HepG2 (cell line): ENCODE results near the gene CISD2. TPM values are rescaled to one million over a fixed set of nuclear protein-coding genes. Genes with fewer than 3 reads are reported as not detected.
A peak's percentile ranks its signal among the peaks of the same experiment; 100 is the strongest.

Experiments used
- AGO1 ChIP-seq: fragments of 200-400 bp; formaldehyde crosslinking; IDR thresholded peaks from 2 replicates; pipeline ENCODE4 v1.6.1; 2017; ENCODE audit warnings: mild to moderate bottlenecking, low read depth, low read length, moderate library complexity; ENCODE audit not compliant: poor library complexity, severe bottlenecking
- BRD4 ChIP-seq: sonication (generic); formaldehyde crosslinking; IDR thresholded peaks from 2 replicates; pipeline ENCODE4 v1.4.0; 2020; ENCODE audit warnings: missing genetic modification reagents
- CBFB ChIP-seq: sonication (generic); formaldehyde crosslinking; IDR thresholded peaks from 2 replicates; pipeline ENCODE4 v1.4.0; 2020; ENCODE audit warnings: missing genetic modification reagents
- CHCHD3 ChIP-seq: sonication (generic); formaldehyde crosslinking; IDR thresholded peaks from 2 replicates; pipeline ENCODE4 v1.8.0; 2022; ENCODE audit warnings: mild to moderate bottlenecking, missing genetic modification reagents, moderate library complexity
- DMAP1 ChIP-seq: IDR thresholded peaks from 2 replicates; pipeline ENCODE4 v1.6.1; 2016
- FOXP1 ChIP-seq, 2 experiments: fragments of 450-650 bp in 1 of 2; IDR thresholded peaks; 2 replicates each; pipeline ENCODE4 v1.6.1; 2017 to 2018; ENCODE audit warnings: antibody characterized with exemption in 1 of 2
- HDAC1 ChIP-seq: sonication (generic); formaldehyde crosslinking; IDR thresholded peaks from 2 replicates; pipeline ENCODE4 v1.5.1; 2020; ENCODE audit warnings: mild to moderate bottlenecking, missing genetic modification reagents
- HOXD1 ChIP-seq: sonication (generic); formaldehyde crosslinking; IDR thresholded peaks from 2 replicates; pipeline ENCODE4 v1.5.0; 2020; ENCODE audit warnings: missing genetic modification reagents
- NR1H2 ChIP-seq: sonication (generic); formaldehyde crosslinking; IDR thresholded peaks from 2 replicates; pipeline ENCODE4 v1.8.1; 2022; ENCODE audit warnings: low read depth, missing genetic modification reagents, borderline replicate concordance
- NR2F1 ChIP-seq, 2 experiments: fragments of 450-650 bp in 1 of 2; formaldehyde crosslinking in 1 of 2; IDR thresholded peaks; 2 replicates each; pipeline versions ENCODE4 v1.5.0 to v1.6.1; 2016 to 2020; ENCODE audit warnings: mild to moderate bottlenecking in 1 of 2, missing compliant biosample characterization in 1 of 2, missing genetic modification reagents in 1 of 2, moderate library complexity in 1 of 2
- PHB2 ChIP-seq: fragments of 450-650 bp; IDR thresholded peaks from 2 replicates; pipeline ENCODE4 v1.6.1; 2018; ENCODE audit not compliant: partially characterized antibody
- RAD21 ChIP-seq: fragments of 450-650 bp; formaldehyde crosslinking; IDR thresholded peaks from 2 replicates; pipeline ENCODE4 v1.5.0; 2020; ENCODE audit warnings: mild to moderate bottlenecking
- RELA ChIP-seq: sonication (generic); formaldehyde crosslinking; IDR thresholded peaks from 2 replicates; pipeline ENCODE4 v1.4.0; 2020; ENCODE audit warnings: missing genetic modification reagents
- RFX5 ChIP-seq: IDR thresholded peaks from 2 replicates; pipeline ENCODE4 v1.6.1; 2011; ENCODE audit warnings: low read depth, low read length, improper control_type of control experiment
- SAP130 ChIP-seq: IDR thresholded peaks from 2 replicates; pipeline ENCODE4 v1.6.1; 2016; ENCODE audit warnings: low read depth
- SOX6 ChIP-seq, 2 experiments: fragments of 450-650 bp in 1 of 2; sonication (generic) in 1 of 2; formaldehyde crosslinking in 1 of 2; IDR thresholded peaks; 2 replicates each; pipeline versions ENCODE4 v1.4.0 to v1.6.1; 2017 to 2020; ENCODE audit warnings: antibody characterized with exemption in 1 of 2, mild to moderate bottlenecking in 1 of 2, missing genetic modification reagents in 1 of 2
- TMF1 ChIP-seq: sonication (generic); formaldehyde crosslinking; IDR thresholded peaks from 2 replicates; pipeline ENCODE4 v1.8.1; 2022; ENCODE audit warnings: low read depth, missing genetic modification reagents
- TP53 ChIP-seq: sonication (generic); formaldehyde crosslinking; conservative IDR thresholded peaks from 2 replicates; pipeline ENCODE4 v1.4.0; 2020; ENCODE audit warnings: missing genetic modification reagents
- ZKSCAN1 ChIP-seq: fragments of 150-350 bp; IDR thresholded peaks from 2 replicates; pipeline ENCODE4 v1.6.1; 2014; ENCODE audit warnings: low read length
- ZNF3 ChIP-seq: IDR thresholded peaks from 2 replicates; pipeline ENCODE4 v1.7.0; 2017; ENCODE audit warnings: inconsistent platforms
- ZNF34 ChIP-seq: sonication (generic); formaldehyde crosslinking; IDR thresholded peaks from 2 replicates; pipeline ENCODE4 v1.4.0; 2020; ENCODE audit warnings: mild to moderate bottlenecking, missing genetic modification reagents, borderline replicate concordance
- ZNF563 ChIP-seq: sonication (generic); formaldehyde crosslinking; IDR thresholded peaks from 2 replicates; pipeline ENCODE4 v1.8.0; 2022; ENCODE audit warnings: mild to moderate bottlenecking, moderate library complexity, missing genetic modification reagents
- ZNF709 ChIP-seq: sonication (generic); formaldehyde crosslinking; IDR thresholded peaks from 2 replicates; pipeline ENCODE4 v1.5.0; 2020; ENCODE audit warnings: mild to moderate bottlenecking, missing genetic modification reagents
- ZNF720 ChIP-seq: sonication (generic); formaldehyde crosslinking; IDR thresholded peaks from 2 replicates; pipeline ENCODE4 v1.4.0; 2020; ENCODE audit warnings: missing genetic modification reagents
- polyA plus RNA-seq, 8 experiments: library from polyadenylated mRNA; depleted of rRNA in 3 of 8; stranded (reverse) in 7 of 8; unstranded in 1 of 8; fragments of >200 nt; fragmentation: Illumina TruSeq in 4 of 8; extraction: Trizol in 4 of 8; gene quantifications; 2 replicates each; pipeline versions ENCODE4 v1.2.1 to v1.2.3, GENCODE V29; 2011 to 2016; ENCODE audit warnings: low read depth in 4 of 8, missing spikeins in 1 of 8, mixed read lengths in 1 of 8; ENCODE audit not compliant: insufficient read depth in 1 of 8
- total RNA-seq, 5 experiments: library from RNA; depleted of rRNA; stranded (reverse); fragments of >200 nt; fragmentation: Illumina TruSeq; extraction: Trizol; gene quantifications; 2 replicates each; pipeline ENCODE4 v1.2.3, GENCODE V29; 2016; ENCODE audit warnings: low read depth in 1 of 5
- TF ChIP-seq, protein P1 (sequence below): IDR thresholded peaks from 2 replicates; pipeline ENCODE4 v1.6.1; 2016; ENCODE audit warnings: missing compliant biosample characterization, missing genetic modification reagents, borderline replicate concordance
- TF ChIP-seq, protein P2 (sequence below): sonication (generic); formaldehyde crosslinking; IDR thresholded peaks from 2 replicates; pipeline ENCODE4 v1.4.0; 2020; ENCODE audit warnings: missing genetic modification reagents
- TF ChIP-seq, protein P3 (sequence below): IDR thresholded peaks from 2 replicates; pipeline ENCODE4 v1.6.1; 2018; ENCODE audit warnings: missing genetic modification reagents, mild to moderate bottlenecking, missing compliant biosample characterization

Gene CISD2
- total and polyA plus RNA-seq, 2 of the 13 experiments (the other 11 are each of a cell fraction or from before 2014, with no cell fraction given): 24.5 to 37.7 TPM

DNA sequence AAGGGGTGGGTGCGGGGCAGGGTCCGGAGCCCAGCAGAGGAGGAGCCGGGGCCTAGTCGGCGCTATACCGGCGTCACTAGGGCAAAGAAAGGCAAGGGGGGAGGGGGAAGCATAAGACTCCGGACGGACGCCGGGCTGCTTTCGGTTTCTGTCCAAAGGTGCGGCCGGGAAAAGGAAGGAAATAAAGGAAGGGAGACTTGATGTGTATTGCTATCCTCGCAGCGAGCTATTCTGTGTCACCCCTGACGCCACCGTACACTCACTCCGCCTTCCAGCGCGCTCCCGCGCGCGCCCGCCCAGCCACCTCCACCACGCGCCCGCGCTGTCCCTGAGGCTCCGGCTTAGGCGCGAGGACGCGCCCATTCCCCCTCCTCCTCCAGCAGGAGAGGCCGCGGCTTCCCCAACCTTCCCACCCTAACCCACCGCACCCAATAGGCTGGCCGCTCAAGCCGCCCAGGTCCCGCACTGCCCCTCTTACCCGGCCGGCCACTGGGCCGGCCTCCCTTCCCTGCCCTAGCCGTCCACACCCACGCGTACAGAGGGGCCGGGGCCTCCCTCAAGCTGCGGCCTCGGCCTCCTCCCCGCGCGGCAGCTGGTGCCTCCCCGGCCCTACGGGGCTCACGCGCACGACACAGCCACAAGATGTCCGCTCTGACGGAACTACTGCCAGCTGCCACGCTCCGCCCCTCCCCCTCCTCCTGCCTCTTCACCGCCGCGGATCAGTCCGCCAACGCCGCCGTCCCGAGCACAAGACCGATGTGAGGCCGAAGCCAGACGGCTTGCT lies 41.7 kb upstream of the CISD2 start, which contains the start of gene UBE2D3 (continued):
- TF ChIP-seq NR2F1 (CRISPR knock-in tag; IDR thresholded peaks at IDR 0.05) (0 out of 4 replicates have a peak, but pooled peaks of 1 of the 2 experiments have one; percentile 29), ZNF709 (peak; percentile 52; the same call in 1 of the 2 replicates), ZNF720 (CRISPR knock-in tag) (no peak), HOXD1 (peak; percentile 66; the same call in 1 of the 2 replicates), ZNF34 (CRISPR knock-in tag) (0 out of 2 replicates have a peak, but pooled peaks have one; percentile 52), PHB2 (no peak), ZNF563 (CRISPR knock-in tag) (no peak; the same call in none of the 2 replicates), CBFB (CRISPR knock-in tag) (no peak; the same call in none of the 2 replicates), SOX6 (IDR thresholded peaks at IDR 0.05) (no peak), SOX6 (CRISPR knock-in tag; IDR thresholded peaks at IDR 0.05) (0 out of 2 replicates have a peak, but pooled peaks have one; percentile 2), HDAC1 (CRISPR knock-in tag) (peak; percentile 81), RFX5 (0 out of 2 replicates have a peak, but pooled peaks have one; percentile 50), ZNF3 (CRISPR knock-in tag) (no peak), BRD4 (CRISPR knock-in tag) (peak; percentile 93), TP53 (0 out of 2 replicates have a peak, but pooled peaks have one; percentile 17), TMF1 (CRISPR knock-in tag) (0 out of 2 replicates have a peak, but pooled peaks have one; percentile 59), NR1H2 (CRISPR knock-in tag) (0 out of 2 replicates have a peak, but pooled peaks have one; percentile 58), FOXP1 (IDR thresholded peaks at IDR 0.05) (no peak), FOXP1 (CRISPR knock-in tag; IDR thresholded peaks at IDR 0.05) (no peak; the same call in 1 of the 2 replicates), AGO1 (peak; percentile 40), RAD21 (CRISPR knock-in tag) (peak; percentile 58), DMAP1 (CRISPR knock-in tag) (peak; percentile 98), SAP130 (CRISPR knock-in tag) (peak; percentile 69), RELA (CRISPR knock-in tag) (peak; percentile 70; the same call in 1 of the 2 replicates), CHCHD3 (CRISPR knock-in tag) (0 out of 2 replicates have a peak, but pooled peaks have one; percentile 38), ZKSCAN1 (peak; percentile 49; the same call in 1 of the 2 replicates)
- TF ChIP-seq, protein P1, sequence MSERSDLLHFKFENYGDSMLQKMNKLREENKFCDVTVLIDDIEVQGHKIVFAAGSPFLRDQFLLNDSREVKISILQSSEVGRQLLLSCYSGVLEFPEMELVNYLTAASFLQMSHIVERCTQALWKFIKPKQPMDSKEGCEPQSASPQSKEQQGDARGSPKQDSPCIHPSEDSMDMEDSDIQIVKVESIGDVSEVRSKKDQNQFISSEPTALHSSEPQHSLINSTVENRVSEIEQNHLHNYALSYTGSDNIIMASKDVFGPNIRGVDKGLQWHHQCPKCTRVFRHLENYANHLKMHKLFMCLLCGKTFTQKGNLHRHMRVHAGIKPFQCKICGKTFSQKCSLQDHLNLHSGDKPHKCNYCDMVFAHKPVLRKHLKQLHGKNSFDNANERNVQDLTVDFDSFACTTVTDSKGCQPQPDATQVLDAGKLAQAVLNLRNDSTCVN: peak; percentile 46; the same call in 1 of the 2 replicates
- TF ChIP-seq, protein P2, sequence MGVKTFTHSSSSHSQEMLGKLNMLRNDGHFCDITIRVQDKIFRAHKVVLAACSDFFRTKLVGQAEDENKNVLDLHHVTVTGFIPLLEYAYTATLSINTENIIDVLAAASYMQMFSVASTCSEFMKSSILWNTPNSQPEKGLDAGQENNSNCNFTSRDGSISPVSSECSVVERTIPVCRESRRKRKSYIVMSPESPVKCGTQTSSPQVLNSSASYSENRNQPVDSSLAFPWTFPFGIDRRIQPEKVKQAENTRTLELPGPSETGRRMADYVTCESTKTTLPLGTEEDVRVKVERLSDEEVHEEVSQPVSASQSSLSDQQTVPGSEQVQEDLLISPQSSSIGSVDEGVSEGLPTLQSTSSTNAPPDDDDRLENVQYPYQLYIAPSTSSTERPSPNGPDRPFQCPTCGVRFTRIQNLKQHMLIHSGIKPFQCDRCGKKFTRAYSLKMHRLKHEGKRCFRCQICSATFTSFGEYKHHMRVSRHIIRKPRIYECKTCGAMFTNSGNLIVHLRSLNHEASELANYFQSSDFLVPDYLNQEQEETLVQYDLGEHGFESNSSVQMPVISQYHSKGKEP: peak; percentile 71
- TF ChIP-seq, protein P3, sequence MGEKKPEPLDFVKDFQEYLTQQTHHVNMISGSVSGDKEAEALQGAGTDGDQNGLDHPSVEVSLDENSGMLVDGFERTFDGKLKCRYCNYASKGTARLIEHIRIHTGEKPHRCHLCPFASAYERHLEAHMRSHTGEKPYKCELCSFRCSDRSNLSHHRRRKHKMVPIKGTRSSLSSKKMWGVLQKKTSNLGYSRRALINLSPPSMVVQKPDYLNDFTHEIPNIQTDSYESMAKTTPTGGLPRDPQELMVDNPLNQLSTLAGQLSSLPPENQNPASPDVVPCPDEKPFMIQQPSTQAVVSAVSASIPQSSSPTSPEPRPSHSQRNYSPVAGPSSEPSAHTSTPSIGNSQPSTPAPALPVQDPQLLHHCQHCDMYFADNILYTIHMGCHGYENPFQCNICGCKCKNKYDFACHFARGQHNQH: no peak; the same call in none of the 2 replicates
